ENCODE measurements around the gene SEC14L3. TPM values are rescaled to one million over a fixed set of nuclear protein-coding genes. Genes with fewer than 3 reads are reported as not detected.

SEC14L3 gene
- total RNA-seq, 1 experiment from 2014 or later: not detected

DNA sequence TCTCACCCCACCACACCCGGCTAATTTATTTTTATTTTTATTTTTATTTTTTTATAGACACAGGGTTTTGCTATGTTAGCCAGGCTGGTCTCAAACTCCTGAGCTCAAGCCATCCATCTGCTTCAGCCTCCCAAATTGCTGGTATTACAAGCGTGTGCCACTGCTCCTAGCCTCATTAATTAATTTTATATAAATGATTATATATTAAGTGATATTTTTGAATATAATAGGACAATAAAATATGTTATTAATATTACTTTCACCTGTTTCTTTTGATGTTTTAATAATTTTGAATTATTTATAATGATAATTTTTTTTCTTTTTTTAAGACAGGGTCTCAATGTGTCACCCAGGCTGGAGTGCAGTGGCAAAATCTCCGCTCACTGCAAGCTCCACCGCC lies 35.9 kb upstream of the SEC14L3 start:
- Mint-ChIP-seq H3K9me3 (peaks cover 3 to 5% of the 10 kb centered on the region in 2 experiments; a peak in 2 of 5 replicates), H3K4me1 (no peaks in the 10 kb centered on the region), H3K36me3 (ENCODE audit: insufficient read depth in 1 of 3, low read depth in 3 of 3) (no peaks in the 10 kb centered on the region), H3K4me3 (no peak overlapping the region), H3K27me3 (ENCODE audit: low read depth) (peaks cover 2% of the 10 kb centered on the region; the same call in 1 of the 2 replicates), H3K27ac (no peak overlapping the region)
- Histone ChIP-seq H2BK15ac (ENCODE audit: low read depth, low read length) (no peak overlapping the region), H2AK5ac (ENCODE audit: insufficient read length, low read length) (no peak overlapping the region), H3K4ac (ENCODE audit: low read depth, low read length) (no peak overlapping the region), H4K91ac (ENCODE audit: insufficient read length, low read depth, low read length) (no peak overlapping the region), H3K14ac (ENCODE audit: insufficient read depth, low read length) (no peak overlapping the region), H4K8ac (replicated peaks; ENCODE audit: insufficient read length, low read depth, low read length) (no peak overlapping the region), H2BK12ac (ENCODE audit: insufficient read length, low read depth, low read length) (no peak overlapping the region), H2BK120ac (ENCODE audit: low read depth, low read length, poor library complexity, severe bottlenecking) (no peak overlapping the region), H4K20me1 (ENCODE audit: control insufficient read depth, insufficient read depth, insufficient read length) (no peaks in the 10 kb centered on the region), H3K79me2 (ENCODE audit: insufficient read depth, low read length) (no peaks in the 10 kb centered on the region), H2BK5ac (ENCODE audit: insufficient read length, low read length) (no peak overlapping the region), H3K9me3 (ENCODE audit: control insufficient read depth, low read depth, low read length) (no peaks in the 10 kb centered on the region), H3K4me2 (ENCODE audit: insufficient read depth, insufficient read length, low read length) (no peak overlapping the region), H3K27ac (ENCODE audit: insufficient read length, low read depth, low read length) (no peak overlapping the region), H3K23me2 (ENCODE audit: insufficient read length, low read depth, low read length, poor library complexity, severe bottlenecking) (no peaks in the 10 kb centered on the region), H3K18ac (ENCODE audit: insufficient read length, low read depth, low read length) (no peak overlapping the region), H3K23ac (ENCODE audit: insufficient read length, low read depth, low read length) (no peak overlapping the region), H4K5ac (ENCODE audit: insufficient read length, low read depth, low read length) (no peak overlapping the region), H2AFZ (ENCODE audit: low read length) (no peak overlapping the region), H3K79me1 (ENCODE audit: insufficient read depth, low read depth, low read length, poor library complexity, severe bottlenecking) (no peaks in the 10 kb centered on the region), H3K27me3 (ENCODE audit: insufficient read depth, low read length) (no peaks in the 10 kb centered on the region), H2BK20ac (ENCODE audit: low read depth, low read length, poor library complexity, severe bottlenecking) (no peak overlapping the region), H3K4me1 (ENCODE audit: insufficient read depth, low read length) (no peaks in the 10 kb centered on the region), H3K9ac (ENCODE audit: extremely low read depth, insufficient read length, low read length) (no peak overlapping the region), H3T11ph (ENCODE audit: low read length) (no peak overlapping the region), H3K56ac (ENCODE audit: insufficient read length, low read depth, low read length) (no peak overlapping the region)
- DNase-seq: no peak
- no CpG with 5 or more reads among the region's 4 CpGs for WGBS (ENCODE audit: extremely low coverage, insufficient read length, low lambda C conversion rate)
- TF ChIP-seq, protein P1, sequence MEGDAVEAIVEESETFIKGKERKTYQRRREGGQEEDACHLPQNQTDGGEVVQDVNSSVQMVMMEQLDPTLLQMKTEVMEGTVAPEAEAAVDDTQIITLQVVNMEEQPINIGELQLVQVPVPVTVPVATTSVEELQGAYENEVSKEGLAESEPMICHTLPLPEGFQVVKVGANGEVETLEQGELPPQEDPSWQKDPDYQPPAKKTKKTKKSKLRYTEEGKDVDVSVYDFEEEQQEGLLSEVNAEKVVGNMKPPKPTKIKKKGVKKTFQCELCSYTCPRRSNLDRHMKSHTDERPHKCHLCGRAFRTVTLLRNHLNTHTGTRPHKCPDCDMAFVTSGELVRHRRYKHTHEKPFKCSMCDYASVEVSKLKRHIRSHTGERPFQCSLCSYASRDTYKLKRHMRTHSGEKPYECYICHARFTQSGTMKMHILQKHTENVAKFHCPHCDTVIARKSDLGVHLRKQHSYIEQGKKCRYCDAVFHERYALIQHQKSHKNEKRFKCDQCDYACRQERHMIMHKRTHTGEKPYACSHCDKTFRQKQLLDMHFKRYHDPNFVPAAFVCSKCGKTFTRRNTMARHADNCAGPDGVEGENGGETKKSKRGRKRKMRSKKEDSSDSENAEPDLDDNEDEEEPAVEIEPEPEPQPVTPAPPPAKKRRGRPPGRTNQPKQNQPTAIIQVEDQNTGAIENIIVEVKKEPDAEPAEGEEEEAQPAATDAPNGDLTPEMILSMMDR (conservative IDR thresholded peaks at IDR 0.05): no peak

Measured in H9 (cell line).